GM10266 (cell line): ENCODE results near the gene TAS2R43.
"Not testable (repeated sequence)": the region's sequence is repeated elsewhere in the genome, so short reads cannot be mapped to it uniquely, and the experiment has no call there.

ENCODE experiments used
- DNase-seq: peaks from one replicate; pipeline ENCODE4 v3.0.0; 2012; ENCODE audit errors: extremely low spot score
- TF ChIP-seq, protein P1 (sequence below): IDR thresholded peaks from 2 replicates; pipeline ENCODE4 v1.5.1; 2012; ENCODE audit warnings: mild to moderate bottlenecking, low read depth; ENCODE audit not compliant: control insufficient read depth, insufficient read depth; ENCODE audit errors: missing control alignments

The TAS2R43 gene

DNA sequence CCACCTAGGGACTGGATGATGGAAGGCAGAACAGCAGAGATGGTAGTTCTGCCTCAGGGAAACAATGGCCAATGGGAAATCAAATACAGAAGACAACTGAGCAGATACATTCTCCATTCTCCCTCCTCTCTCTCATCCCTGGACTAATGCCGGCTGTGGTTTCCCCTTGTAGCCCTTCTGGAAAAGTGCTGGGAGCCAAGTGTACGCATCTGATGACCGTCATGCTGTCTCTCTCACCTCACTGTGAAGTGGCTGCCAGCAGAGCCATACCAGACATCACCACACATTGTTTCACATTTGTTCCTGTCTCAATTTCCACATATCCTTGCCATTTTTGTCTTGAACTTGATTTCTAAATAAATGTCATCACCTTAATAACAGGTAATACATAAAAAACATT, 33.1 kb downstream of the TAS2R43 start:
- TF ChIP-seq, protein P1, sequence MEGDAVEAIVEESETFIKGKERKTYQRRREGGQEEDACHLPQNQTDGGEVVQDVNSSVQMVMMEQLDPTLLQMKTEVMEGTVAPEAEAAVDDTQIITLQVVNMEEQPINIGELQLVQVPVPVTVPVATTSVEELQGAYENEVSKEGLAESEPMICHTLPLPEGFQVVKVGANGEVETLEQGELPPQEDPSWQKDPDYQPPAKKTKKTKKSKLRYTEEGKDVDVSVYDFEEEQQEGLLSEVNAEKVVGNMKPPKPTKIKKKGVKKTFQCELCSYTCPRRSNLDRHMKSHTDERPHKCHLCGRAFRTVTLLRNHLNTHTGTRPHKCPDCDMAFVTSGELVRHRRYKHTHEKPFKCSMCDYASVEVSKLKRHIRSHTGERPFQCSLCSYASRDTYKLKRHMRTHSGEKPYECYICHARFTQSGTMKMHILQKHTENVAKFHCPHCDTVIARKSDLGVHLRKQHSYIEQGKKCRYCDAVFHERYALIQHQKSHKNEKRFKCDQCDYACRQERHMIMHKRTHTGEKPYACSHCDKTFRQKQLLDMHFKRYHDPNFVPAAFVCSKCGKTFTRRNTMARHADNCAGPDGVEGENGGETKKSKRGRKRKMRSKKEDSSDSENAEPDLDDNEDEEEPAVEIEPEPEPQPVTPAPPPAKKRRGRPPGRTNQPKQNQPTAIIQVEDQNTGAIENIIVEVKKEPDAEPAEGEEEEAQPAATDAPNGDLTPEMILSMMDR: no peak
- no peak for DNase-seq

DNA sequence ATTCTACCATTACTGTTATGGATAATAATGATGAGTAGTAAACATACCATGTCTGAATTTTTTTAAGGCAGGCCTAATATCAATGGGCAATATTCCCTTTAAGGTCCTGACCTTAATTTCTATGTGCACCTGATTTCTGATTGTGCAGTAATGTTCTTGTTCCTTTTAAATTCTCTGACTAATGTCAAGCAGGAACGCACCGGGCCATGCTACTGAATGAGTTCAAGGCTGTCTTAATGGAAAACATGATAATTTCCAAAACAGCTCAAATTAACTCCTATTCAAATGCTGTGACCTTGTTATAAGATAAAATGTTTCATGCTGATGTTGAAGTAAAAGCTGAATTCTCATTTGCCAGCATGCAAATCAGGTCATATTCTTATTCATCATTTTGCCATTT, 36.8 kb downstream of the TAS2R43 start:
- TF ChIP-seq, protein P1: no peak
- no peak for DNase-seq

DNA sequence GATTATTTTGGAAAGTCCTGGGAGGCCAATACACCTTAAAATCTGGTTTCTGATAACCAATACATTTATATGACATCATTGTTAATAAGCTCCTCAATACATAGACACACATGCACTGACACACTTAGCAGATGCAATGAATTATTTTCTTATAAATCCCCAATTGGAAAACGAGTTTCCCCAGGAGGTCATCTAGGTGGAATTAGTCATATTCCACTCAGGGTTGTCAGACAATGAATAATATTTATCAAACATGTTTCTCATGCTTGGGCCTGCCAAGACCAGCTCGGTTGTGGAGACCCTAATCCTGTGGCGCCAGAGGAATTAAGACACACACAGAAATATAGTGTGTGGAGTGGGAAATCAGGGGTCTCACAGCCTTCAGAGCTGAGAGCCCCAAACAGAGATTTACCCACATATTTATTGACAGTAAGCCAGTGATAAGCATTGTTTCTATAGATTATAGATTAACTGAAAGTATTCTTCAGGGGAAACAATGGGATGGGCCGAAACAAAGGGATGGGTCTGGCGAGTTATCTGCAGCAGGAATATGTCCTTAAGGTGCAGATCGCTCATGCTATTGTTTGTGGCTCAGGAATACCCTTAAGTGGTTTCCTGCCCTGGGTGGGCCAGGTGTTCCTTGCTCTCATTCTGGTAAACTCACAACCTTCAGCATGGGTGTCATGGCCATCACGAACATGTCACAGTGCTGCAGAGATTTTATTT, 42.1 kb downstream of the TAS2R43 start:
- not testable (repeated sequence) for DNase-seq

DNA sequence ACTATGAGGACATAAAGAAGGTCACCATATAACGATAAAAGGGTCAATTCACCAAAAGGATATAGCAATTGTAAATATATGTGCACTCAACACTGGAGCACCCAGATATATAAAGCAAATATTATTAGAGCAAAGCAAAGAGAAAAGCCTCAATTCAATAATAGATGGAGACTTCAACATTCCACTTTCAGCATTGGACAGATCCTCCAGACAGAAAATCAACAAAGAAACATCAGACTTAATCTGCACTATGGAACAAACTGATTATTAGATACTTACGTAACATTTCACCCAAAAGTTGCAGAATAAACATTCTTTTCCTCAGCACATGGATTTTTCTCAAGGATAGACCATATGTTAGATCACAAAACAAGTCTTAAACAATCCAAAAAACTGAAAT, 50.7 kb downstream of the TAS2R43 start:
- not testable (repeated sequence) for DNase-seq
